Measurements from ENCODE around the gene CCDC186.
A peak's percentile ranks its signal among the peaks of the same experiment; 100 is the strongest.

Gene CCDC186

DNA sequence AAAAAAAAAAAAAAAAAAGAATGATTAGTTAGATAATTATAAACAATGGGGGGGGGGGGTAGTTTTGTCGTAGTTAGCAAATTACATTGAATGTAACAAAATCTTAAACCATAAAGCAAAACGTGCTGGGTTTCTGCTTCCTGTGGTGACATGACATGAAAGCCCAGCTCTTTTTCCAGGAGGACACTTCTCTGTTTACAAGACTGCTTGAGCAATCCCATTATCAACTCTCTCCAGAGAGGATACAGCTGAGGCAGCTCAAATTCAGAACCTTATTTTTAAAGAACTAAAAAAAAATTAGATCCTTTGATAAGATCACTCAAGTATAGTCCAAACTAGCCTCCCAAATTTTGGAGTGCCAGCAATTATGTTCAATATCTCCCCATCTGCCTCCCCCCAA is 71.7 kb downstream of the CCDC186 start:
- Histone ChIP-seq H3K4me3 (ENCODE audit: low read depth, low read length) (no peak overlapping the region), H3K9ac (no peak overlapping the region), H2AFZ (no peak overlapping the region), H3K9me3 (ENCODE audit: control insufficient read depth, low read length) (no peaks in the 10 kb centered on the region), H3K36me3 (ENCODE audit: control insufficient read depth, insufficient read depth, low read length) (no peaks in the 10 kb centered on the region), H3K79me2 (no peaks in the 10 kb centered on the region), H3K4me2 (ENCODE audit: low read length) (no peak overlapping the region), H3K27me3 (ENCODE audit: control insufficient read depth, insufficient read depth, low read length) (no peaks in the 10 kb centered on the region), H3K4me1 (no peaks in the 10 kb centered on the region), H3K27ac (no peak overlapping the region)
- TF ChIP-seq, protein P1, sequence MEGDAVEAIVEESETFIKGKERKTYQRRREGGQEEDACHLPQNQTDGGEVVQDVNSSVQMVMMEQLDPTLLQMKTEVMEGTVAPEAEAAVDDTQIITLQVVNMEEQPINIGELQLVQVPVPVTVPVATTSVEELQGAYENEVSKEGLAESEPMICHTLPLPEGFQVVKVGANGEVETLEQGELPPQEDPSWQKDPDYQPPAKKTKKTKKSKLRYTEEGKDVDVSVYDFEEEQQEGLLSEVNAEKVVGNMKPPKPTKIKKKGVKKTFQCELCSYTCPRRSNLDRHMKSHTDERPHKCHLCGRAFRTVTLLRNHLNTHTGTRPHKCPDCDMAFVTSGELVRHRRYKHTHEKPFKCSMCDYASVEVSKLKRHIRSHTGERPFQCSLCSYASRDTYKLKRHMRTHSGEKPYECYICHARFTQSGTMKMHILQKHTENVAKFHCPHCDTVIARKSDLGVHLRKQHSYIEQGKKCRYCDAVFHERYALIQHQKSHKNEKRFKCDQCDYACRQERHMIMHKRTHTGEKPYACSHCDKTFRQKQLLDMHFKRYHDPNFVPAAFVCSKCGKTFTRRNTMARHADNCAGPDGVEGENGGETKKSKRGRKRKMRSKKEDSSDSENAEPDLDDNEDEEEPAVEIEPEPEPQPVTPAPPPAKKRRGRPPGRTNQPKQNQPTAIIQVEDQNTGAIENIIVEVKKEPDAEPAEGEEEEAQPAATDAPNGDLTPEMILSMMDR (IDR thresholded peaks at IDR 0.05), result no peak

DNA sequence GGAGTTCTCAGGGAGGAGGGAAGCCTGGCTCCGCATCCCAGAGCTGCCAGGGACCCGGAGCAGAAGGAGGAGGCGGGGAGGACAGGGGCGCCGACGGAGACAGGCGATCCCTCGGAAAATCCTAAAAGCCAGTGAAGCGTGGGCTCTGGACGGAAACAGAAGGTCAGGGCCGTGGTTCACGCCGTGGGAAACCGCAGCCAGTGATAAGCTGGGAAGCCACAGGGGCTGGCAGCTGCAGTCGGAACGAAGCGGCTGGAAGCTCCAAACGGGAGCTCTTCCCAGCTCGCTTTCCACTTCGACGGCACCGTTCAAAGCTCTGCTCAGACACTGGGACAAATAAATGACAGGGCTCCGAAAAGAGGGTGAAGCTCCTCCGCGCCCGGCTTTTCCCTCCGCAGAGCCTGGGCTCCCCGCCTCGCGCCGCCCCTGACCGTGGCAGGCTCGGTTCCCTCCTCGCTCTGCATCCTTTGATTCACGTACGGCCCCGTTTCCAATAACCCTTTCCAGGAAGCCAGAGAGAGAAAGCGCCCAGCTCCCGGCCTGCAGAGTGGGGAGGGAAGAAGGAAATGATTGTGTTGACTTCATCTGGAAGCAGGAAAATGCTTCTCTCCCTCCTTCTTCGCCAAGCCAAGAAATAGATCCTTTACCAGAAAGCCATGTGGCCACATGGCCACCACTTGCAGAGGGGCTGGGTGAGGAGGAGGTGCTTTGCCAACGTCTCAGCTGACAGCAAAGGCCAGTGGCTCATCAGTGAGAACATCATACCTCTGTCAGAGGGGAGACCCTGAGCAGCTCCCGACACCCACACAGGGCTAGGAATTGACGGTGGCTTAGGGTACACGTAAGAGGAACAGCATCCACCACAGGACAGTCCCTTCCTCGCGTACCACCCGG is 72.9 kb downstream of the CCDC186 start:
- no peaks in the 10 kb centered on the region for H3K36me3 ChIP-seq (ENCODE audit: control insufficient read depth, insufficient read depth, low read length)
- TF ChIP-seq, protein P1 (IDR thresholded peaks at IDR 0.05), result no peak
- peak overlapping the region; percentile 15 for H3K4me3 ChIP-seq (ENCODE audit: low read depth, low read length)
- no peaks in the 10 kb centered on the region for H3K27me3 ChIP-seq (ENCODE audit: control insufficient read depth, insufficient read depth, low read length)
- no peak overlapping the region for H3K27ac ChIP-seq
- peak overlapping the region; percentile 30 for H2AFZ ChIP-seq
- H3K4me1 ChIP-seq, result no peaks in the 10 kb centered on the region
- no peak overlapping the region for H3K9ac ChIP-seq
- H3K4me2 ChIP-seq (ENCODE audit: low read length), result peak overlapping the region; percentile 74
- H3K79me2 ChIP-seq, result no peaks in the 10 kb centered on the region
- H3K9me3 ChIP-seq (ENCODE audit: control insufficient read depth, low read length), result no peaks in the 10 kb centered on the region

DNA sequence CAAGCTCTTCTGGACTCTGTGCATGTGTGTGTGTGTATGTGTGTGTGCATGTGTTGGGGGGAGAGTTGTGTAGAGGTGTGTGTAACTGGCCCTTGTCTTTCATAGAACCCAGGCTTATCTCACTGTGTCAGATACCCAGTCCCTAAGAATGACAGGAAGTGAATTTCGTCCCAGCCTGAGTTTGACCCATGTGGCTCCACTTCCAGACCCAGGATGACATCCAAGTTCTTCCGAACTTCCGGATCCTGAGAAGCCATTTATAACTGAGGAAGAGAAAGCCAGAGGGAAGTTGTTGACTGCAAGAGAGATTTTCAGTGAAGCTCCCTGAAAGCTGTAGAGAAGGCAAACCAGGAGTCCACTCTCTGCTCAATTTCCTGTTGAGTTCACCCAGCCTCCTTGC is 77.1 kb downstream of the CCDC186 start:
- Histone ChIP-seq H3K27me3 (ENCODE audit: control insufficient read depth, insufficient read depth, low read length) (no peaks in the 10 kb centered on the region), H3K4me2 (ENCODE audit: low read length) (no peak overlapping the region), H3K27ac (no peak overlapping the region), H3K4me3 (ENCODE audit: low read depth, low read length) (no peak overlapping the region), H3K4me1 (no peaks in the 10 kb centered on the region), H3K9me3 (ENCODE audit: control insufficient read depth, low read length) (no peaks in the 10 kb centered on the region), H3K36me3 (ENCODE audit: control insufficient read depth, insufficient read depth, low read length) (no peaks in the 10 kb centered on the region), H2AFZ (no peak overlapping the region), H3K9ac (no peak overlapping the region), H3K79me2 (no peaks in the 10 kb centered on the region)
- TF ChIP-seq, protein P1 (IDR thresholded peaks at IDR 0.05), result no peak

- Histone ChIP-seq H3K9ac (no peak overlapping the region), H3K9me3 (ENCODE audit: control insufficient read depth, low read length) (no peaks in the 10 kb centered on the region), H2AFZ (no peak overlapping the region), H3K4me2 (ENCODE audit: low read length) (no peak overlapping the region), H3K36me3 (ENCODE audit: control insufficient read depth, insufficient read depth, low read length) (no peaks in the 10 kb centered on the region), H3K27ac (no peak overlapping the region), H3K4me1 (no peaks in the 10 kb centered on the region), H3K4me3 (ENCODE audit: low read depth, low read length) (no peak overlapping the region), H3K27me3 (ENCODE audit: control insufficient read depth, insufficient read depth, low read length) (no peaks in the 10 kb centered on the region), H3K79me2 (no peaks in the 10 kb centered on the region)
- TF ChIP-seq, protein P1 (IDR thresholded peaks at IDR 0.05), result no peak
Observed at GRCh38 chr10:114095559-114096337, 78.3 kb downstream of the CCDC186 start.

Data from parathyroid adenoma (tissue), 2 donors.